ENCODE measurements around the gene PRKN.

Gene PRKN

DNA sequence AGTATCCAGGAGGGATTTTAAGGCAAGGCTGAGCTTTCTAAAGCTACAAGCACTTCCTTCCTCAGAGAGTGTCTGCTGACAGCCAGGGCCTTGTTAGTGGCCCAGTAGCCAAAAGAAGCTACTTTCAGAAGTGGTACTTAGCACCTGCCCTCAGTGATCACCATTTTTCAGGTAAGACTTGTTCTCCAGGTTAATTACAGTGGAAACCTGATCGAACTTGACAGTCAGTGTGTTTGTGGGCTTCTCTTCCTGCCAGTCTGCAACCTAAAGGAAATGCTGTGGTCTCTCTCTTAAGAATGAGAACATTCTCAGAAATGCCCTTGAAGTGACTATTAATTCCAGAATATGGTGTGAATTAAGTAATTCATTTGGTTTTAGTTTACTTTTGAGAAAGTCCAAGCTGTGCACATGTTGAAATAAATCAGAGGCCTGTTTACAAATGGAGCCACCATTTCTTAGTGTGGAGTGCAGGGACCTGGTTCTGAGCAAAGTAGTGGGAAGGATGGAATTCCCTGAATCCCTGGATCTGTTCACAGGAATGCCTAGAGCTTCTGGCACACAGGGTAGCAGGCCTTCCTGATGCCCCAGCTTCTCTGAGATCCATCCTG lies 1268.5 kb downstream of the PRKN start:
- no peaks in the 10 kb centered on the region for H3K9me3 ChIP-seq (ENCODE audit: control insufficient read depth, insufficient read depth, low read depth, low read length)
- no peak for TF ChIP-seq HOXD13 (CRISPR knock-in tag; IDR thresholded peaks at IDR 0.05; ENCODE audit: borderline replicate concordance)
- TF ChIP-seq, protein P1, sequence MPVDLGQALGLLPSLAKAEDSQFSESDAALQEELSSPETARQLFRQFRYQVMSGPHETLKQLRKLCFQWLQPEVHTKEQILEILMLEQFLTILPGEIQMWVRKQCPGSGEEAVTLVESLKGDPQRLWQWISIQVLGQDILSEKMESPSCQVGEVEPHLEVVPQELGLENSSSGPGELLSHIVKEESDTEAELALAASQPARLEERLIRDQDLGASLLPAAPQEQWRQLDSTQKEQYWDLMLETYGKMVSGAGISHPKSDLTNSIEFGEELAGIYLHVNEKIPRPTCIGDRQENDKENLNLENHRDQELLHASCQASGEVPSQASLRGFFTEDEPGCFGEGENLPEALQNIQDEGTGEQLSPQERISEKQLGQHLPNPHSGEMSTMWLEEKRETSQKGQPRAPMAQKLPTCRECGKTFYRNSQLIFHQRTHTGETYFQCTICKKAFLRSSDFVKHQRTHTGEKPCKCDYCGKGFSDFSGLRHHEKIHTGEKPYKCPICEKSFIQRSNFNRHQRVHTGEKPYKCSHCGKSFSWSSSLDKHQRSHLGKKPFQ (tag by site-specific recombination; IDR thresholded peaks at IDR 0.05), result no peak
- no peak for TF ChIP-seq ZNF670 (tag by site-specific recombination; IDR thresholded peaks at IDR 0.05; ENCODE audit: low read depth)
- TF ChIP-seq ZNF791 (tag by site-specific recombination; IDR thresholded peaks at IDR 0.05), result no peak
- no peak for TF ChIP-seq ZNF112 (tag by site-specific recombination; IDR thresholded peaks at IDR 0.05)
- no peak for TF ChIP-seq GLIS2 (tag by site-specific recombination; IDR thresholded peaks at IDR 0.05)
- no peak for TF ChIP-seq ZNF416 (tag by site-specific recombination; IDR thresholded peaks at IDR 0.05)
- TF ChIP-seq, protein P2, sequence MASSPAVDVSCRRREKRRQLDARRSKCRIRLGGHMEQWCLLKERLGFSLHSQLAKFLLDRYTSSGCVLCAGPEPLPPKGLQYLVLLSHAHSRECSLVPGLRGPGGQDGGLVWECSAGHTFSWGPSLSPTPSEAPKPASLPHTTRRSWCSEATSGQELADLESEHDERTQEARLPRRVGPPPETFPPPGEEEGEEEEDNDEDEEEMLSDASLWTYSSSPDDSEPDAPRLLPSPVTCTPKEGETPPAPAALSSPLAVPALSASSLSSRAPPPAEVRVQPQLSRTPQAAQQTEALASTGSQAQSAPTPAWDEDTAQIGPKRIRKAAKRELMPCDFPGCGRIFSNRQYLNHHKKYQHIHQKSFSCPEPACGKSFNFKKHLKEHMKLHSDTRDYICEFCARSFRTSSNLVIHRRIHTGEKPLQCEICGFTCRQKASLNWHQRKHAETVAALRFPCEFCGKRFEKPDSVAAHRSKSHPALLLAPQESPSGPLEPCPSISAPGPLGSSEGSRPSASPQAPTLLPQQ (tag by site-specific recombination; IDR thresholded peaks at IDR 0.05), result no peak
- no peak for TF ChIP-seq ZNF623 (tag by site-specific recombination; IDR thresholded peaks at IDR 0.05)
- no peak for TF ChIP-seq ZFP41 (tag by site-specific recombination; IDR thresholded peaks at IDR 0.05; ENCODE audit: borderline replicate concordance)
- no peak for TF ChIP-seq ZNF223 (tag by site-specific recombination; IDR thresholded peaks at IDR 0.05)
- TF ChIP-seq YY1 (tag by site-specific recombination; IDR thresholded peaks at IDR 0.05), result no peak
- no peak for TF ChIP-seq ZBTB8A (tag by site-specific recombination; IDR thresholded peaks at IDR 0.05)
- TF ChIP-seq KLF16 (tag by site-specific recombination; IDR thresholded peaks at IDR 0.05), result no peak
- TF ChIP-seq ZNF776 (tag by site-specific recombination; IDR thresholded peaks at IDR 0.05; ENCODE audit: borderline replicate concordance), result no peak
- TF ChIP-seq, protein P3, sequence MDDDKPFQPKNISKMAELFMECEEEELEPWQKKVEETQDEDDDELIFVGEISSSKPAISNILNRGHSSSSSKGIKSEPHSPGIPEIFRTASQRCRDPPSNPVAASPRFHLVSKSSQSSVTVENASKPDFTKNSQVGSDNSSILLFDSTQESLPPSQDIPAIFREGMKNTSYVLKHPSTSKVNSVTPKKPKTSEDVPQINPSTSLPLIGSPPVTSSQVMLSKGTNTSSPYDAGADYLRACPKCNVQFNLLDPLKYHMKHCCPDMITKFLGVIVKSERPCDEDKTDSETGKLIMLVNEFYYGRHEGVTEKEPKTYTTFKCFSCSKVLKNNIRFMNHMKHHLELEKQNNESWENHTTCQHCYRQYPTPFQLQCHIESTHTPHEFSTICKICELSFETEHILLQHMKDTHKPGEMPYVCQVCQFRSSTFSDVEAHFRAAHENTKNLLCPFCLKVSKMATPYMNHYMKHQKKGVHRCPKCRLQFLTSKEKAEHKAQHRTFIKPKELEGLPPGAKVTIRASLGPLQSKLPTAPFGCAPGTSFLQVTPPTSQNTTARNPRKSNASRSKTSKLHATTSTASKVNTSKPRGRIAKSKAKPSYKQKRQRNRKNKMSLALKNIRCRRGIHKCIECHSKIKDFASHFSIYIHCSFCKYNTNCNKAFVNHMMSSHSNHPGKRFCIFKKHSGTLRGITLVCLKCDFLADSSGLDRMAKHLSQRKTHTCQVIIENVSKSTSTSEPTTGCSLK (tag by site-specific recombination; IDR thresholded peaks at IDR 0.05), result no peak
- TF ChIP-seq ZNF549 (tag by site-specific recombination; IDR thresholded peaks at IDR 0.05), result no peak
- no peaks in the 10 kb centered on the region for H3K36me3 ChIP-seq (ENCODE audit: control insufficient read depth in 2 of 2, insufficient read depth in 1 of 2, low read length in 2 of 2)
- no peak overlapping the region for H3K4me3 ChIP-seq (ENCODE audit: low read depth, low read length)
- ChIA-PET POLR2A (no interaction called here), CTCF (interaction anchor here (0.6 to 1.6 kb wide), 2 partner anchors 39 to 41 kb away, joined by 3 to 5 read pairs; no protein-coding TSS in a partner anchor)
- no peak overlapping the region for H3K27ac ChIP-seq (ENCODE audit: extremely low read depth, low read depth, low read length)
- no peaks in the 10 kb centered on the region for H3K4me1 ChIP-seq (ENCODE audit: control insufficient read depth, insufficient read depth, low read length)

DNA sequence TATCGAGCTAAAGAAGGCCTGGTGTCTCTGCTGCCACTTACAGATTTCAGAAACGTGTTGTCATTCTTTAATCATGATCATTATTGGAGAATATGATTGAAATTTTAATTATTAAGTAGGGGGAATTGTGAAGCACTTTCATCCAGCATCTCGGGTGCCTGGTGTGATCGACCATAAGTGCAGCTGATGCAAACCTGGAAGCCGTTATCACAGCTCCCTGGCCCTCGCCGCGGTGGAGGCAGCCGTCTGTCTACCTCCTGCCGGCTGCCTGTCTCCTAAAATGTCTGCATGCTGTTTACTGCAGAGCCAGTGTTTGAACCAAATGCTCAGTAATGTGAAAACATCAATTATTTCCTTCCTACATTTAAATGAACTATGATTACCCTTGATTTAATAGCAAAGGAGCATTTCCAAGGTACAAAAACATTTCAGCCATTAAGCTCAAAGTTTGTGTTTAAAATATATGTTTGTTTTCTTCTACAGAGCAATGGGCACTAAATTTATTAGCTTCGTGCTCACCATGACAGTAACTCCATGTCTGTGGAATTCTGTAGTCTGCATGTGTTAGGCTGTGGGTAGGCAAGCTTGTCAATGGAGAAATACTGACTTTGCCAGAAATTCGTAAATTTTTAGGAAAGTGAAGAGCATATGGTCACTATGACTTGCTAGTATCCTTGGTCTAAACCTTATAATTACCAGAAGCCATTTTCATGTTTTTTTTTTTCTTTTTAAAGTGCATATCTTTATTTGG lies 1269.2 kb downstream of the PRKN start:
- H3K4me3 ChIP-seq (ENCODE audit: low read depth, low read length), result no peak overlapping the region
- H3K9me3 ChIP-seq (ENCODE audit: control insufficient read depth, insufficient read depth, low read depth, low read length), result no peaks in the 10 kb centered on the region
- ChIA-PET POLR2A (no interaction called here), CTCF (interaction anchor here (0.6 to 1.6 kb wide), 2 partner anchors 40 to 242 kb away, joined by 3 to 5 read pairs; no protein-coding TSS in a partner anchor)
- H3K4me1 ChIP-seq (ENCODE audit: control insufficient read depth, insufficient read depth, low read length), result no peaks in the 10 kb centered on the region
- H3K27ac ChIP-seq (ENCODE audit: extremely low read depth, low read depth, low read length), result no peak overlapping the region
- TF ChIP-seq ZIC2 (tag by site-specific recombination; IDR thresholded peaks at IDR 0.05) (peak; percentile 18; the same call in 1 of the 2 replicates), TCF7L2 (IDR thresholded peaks at IDR 0.05; ENCODE audit: borderline replicate concordance, low read depth, low read length) (no peak), ZBTB7A (tag by site-specific recombination; IDR thresholded peaks at IDR 0.05; ENCODE audit: low read depth) (no peak)
- no peaks in the 10 kb centered on the region for H3K36me3 ChIP-seq (ENCODE audit: control insufficient read depth in 2 of 2, insufficient read depth in 1 of 2, low read length in 2 of 2)
